DMS 273 (cell line): ENCODE data around the gene RAPGEF1.
A peak's percentile ranks its signal among the peaks of the same experiment; 100 is the strongest.
"Not testable (repeated sequence)": the region's sequence is repeated elsewhere in the genome, so short reads cannot be mapped to it uniquely, and the experiment has no call there.

Experiments used
- DNase-seq: peaks from one replicate; lab custom pipeline; 2025; ENCODE audit not compliant: unreplicated experiment; lab: John Stamatoyannopoulos, UW

RAPGEF1 gene

GRCh38 chr9:131575946-131576853, 163.7 kb downstream of the RAPGEF1 start:
- DNase-seq = no peak

GRCh38 chr9:131574730-131575640, 164.9 kb downstream of the RAPGEF1 start:
- DNase-seq = no peak

DNA sequence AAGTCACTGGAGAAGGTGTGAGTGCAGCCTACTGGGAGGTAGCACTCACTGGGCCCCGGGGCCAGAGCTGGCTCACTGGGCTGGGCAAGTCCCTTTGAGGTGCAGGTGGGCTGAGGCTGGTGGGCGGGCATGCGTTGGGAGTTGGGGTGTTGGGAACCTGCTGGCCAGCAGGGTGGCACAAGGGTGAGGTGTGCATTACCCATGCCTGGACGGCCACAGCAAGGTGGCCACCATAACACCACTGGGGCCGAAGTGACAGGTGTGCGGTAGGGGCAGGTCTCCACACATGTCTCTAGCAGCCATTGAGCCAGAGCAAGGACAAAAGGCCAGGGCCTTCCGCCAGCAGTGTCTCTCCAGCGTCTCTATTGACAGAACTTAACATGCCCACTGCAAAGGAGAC, 172.0 kb downstream of the RAPGEF1 start:
- no peak for DNase-seq

DNA sequence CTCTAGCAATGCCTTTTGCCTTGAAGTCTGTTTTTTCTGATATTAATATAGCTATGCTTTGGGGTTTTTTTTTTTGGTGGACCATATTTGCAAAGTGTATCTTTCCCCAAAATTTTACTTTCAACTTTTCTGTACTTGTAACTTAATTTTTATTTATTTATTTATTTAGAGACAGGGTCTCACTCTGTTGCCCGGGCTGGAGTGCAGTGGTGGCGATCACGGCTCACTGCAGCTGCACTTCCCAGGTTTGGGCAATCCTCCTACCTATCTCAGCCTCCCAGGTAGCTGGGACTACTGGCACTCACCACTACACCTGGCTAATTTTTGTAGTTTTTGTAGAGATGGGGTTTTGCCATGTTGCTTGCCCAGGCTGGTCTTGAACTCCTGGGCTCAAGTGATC, 173.7 kb downstream of the RAPGEF1 start:
- no peak for DNase-seq

DNA sequence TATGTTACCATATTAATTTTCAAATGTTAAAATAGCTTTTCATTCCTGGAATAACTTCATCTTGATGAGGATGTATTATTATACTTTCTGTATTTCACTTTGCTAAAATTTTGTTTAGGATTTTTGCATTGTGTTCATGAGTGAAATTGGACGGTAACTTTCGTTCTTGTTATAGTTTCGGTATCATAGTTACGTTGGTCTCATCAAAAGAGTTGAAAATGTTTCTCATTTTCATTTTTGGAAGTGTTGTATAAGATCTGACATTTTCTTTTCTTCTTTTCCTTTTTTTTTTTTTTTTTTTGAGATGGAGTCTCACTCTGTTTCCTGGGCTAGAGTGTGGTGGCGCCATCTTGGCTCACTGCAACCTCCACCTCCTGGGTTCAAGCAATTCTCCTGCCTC, 174.5 kb downstream of the RAPGEF1 start:
- no peak for DNase-seq

- DNase-seq = no peak
Measured at GRCh38 chr9:131562032-131562959, 177.6 kb downstream of the RAPGEF1 start.

DNA sequence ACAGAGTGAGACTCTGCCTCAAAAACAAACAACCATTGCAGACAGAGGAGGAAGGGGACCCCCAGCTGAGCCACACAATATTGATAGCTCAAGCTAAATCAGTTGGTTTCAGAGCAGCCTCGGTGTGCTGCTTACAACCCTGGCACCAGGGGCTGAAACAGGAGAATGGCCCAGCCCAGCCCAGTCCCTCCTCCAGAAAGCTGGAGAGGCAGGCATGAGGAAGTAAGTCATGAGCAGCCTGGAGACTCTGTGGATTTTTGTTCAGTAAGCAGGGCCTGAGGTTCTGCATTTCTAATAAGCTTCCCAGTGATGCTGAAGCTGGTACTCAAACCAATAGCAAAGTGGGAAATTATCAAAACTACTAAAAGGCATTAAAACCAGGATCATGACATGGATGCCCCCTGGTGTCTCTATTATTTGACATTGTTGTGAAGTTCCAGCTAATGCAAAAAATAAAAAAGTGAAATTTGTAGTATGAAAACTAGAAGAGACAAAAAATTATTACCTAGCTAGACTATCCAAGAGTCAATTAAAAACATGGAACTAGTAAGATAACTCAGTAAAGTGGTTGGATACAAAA, 180.4 kb downstream of the RAPGEF1 start:
- DNase-seq = no peak

- DNase-seq = no peak
Measured at GRCh38 chr9:131557855-131558548, 181.9 kb downstream of the RAPGEF1 start.

DNA sequence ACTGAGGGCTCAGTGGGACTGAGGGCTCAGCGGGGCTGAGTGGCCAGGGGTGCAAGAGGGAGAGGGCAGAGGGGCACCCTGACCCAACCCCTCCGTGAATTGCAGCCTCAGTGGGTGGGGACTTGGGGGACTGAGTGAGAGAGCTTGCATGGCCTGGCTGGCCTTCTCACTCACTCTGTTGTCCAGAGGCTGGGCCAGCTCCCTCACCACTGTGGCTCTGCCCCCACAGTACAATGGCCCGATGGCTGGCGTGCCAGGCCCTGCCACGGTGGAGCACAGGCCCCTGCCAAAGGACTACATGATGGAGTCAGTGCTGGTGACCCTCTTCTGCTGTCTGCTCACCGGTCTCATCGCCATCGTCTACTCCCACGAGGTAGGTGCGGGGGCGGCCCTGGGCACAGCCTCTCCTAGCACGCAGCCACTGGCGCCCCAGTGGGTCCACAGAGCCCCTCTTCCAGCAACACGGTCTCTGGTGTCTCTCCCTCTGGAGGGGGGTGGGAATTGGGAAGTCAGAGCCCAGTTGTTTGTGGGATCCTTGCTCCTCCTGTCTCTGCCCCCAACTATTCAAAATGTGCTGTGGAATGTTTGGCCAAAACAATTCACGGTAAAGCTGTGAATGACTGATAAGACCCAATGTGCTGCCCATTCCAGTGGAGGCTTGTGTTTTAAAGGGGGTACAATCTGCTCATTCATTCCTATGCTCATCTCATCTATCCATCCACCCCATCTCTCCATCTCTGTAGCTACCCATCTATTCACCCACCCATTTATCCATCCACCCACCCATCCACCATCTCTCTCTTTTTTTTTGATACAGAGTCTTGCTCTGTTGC, 183.8 kb downstream of the RAPGEF1 start:
- no peak for DNase-seq

- DNase-seq = no peak
Measured at GRCh38 chr9:131554843-131555351, 185.0 kb downstream of the RAPGEF1 start.

DNA sequence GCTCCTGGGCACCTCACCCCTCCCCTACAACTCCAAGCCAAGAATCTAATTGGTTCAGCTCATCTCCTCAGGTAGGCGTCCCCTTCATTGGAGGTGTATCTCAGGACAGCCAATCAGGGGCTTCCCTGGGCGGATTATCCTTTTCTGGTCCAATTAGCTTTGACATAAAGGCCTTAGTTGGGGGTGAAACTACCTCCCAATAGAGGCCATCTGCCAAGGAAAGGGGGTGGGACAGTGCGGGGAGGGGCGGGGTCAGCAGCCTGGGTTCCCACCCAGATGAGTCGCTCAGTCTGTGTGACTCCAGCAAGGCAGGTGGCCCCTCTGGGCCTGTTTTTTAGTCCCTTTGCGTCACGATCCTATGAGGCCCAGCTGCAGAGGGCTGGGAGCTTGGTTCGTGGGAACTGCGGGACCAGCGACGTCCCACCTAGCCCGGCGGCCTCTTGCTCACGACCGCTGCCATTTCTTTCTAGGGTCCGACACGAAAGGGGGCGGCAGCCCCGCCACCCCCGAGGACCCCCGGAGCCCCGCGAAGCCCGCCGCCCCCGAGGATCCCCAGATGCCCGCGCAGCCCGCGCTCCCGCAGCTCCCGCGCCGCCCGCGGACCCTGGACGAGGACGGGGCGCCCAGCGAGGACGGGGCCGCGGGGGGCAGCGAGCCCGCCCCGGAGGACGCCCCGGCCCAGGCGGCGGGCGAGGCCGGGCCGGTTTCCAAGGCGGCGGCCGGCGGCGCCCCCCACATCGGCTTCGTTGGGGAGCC, 185.6 kb downstream of the RAPGEF1 start:
- peak; percentile 40 for DNase-seq

GRCh38 chr9:131552030-131552429, 187.8 kb downstream of the RAPGEF1 start:
- no peak for DNase-seq

GRCh38 chr9:131550465-131550864, 189.4 kb downstream of the RAPGEF1 start:
- DNase-seq = not testable (repeated sequence)

- not testable (repeated sequence) for DNase-seq
Measured at GRCh38 chr9:131549186-131549585, 190.7 kb downstream of the RAPGEF1 start.

DNA sequence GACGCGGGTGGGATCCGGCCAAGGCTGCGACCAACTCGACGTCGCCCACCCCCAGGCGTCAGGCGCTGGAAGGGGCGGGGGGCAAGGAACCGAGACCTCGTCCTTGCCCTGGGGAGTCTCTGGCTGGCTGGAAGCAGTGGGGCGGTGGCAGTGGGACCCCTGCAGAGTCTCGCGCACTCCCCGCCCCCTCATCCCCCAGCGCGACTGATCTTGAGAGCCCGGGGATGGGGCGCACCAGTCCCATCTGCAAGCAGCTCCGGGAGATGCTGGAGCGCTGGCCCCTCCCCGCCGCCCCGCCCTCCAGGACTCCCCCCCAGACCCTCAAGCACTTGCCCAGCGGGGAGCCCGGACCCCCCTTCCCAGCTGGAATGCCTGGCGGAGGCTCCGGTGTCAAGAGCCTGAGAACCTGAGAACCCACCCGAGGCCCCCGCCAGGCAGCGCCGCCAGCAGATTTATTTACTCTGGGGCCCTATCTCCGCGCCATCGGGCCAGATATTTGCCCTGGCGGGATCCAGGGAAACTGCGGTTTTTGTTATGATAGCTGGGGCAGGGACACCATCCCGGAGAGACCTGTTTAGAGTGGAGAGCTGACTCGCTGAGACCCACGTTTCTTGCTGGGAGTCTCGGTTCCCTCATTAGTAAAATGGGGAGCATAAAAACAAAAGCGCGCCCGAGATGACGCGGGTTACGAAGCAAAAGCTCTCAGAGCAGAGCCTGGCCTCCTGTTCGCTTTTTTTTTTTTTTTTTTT, 193.4 kb downstream of the RAPGEF1 start:
- peak; percentile 78 for DNase-seq

DNA sequence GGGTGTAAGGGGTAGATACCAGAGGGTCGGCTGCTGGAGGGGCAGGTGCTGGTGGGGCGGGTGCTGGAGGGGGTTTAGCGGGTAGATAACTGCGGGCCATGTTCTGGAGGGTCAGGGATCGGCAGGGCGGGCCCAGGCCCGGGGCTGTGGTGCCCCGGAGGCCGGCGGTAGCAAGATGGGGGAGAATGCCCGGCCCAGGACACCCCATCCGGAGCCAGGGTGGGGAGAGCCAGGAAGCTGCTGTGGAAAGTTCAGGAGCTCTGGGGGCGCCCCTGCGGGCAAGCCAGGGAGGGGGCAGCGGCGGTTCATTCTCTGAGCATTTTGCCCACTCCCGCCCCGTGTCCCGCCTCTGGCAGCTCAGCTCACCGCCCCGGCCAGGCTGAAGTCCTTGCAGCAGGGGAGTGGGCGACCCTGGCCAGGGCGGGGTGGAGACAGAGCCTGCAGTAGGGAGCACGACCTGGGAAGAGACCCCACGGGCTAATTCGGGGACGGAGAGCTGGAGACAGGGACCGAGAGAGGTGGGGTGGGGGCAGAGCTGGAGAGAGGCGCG, 194.0 kb downstream of the RAPGEF1 start:
- no peak for DNase-seq
